ENCODE measurements around the gene SLX9.

GRCh38 chr21:44949161-44949778, 9.4 kb downstream of the SLX9 start:
- TF ChIP-seq POLR2A (IDR thresholded peaks at IDR 0.05) (no peak), CTCF (IDR thresholded peaks at IDR 0.05) (no peak)
